ENCODE data around the gene NDFIP1. TPM values are rescaled to one million over a fixed set of nuclear protein-coding genes. Genes with fewer than 3 reads are reported as not detected.

The NDFIP1 gene
- total and polyA plus RNA-seq, 2 of the 4 experiments (the other 2 are of a cell fraction), result 7.7 to 15.4 TPM

GRCh38 chr5:142145106-142145900 is 36.7 kb downstream of the NDFIP1 start:
- Histone ChIP-seq H4K20me1 (ENCODE audit: insufficient read depth, low read length) (no peaks in the 10 kb centered on the region), H3K18ac (ENCODE audit: low read depth, low read length) (no peak overlapping the region), H2BK5ac (ENCODE audit: low read depth, low read length, poor library complexity, severe bottlenecking) (peak overlapping the region; percentile 3), H3K9me3 (ENCODE audit: control insufficient read depth, insufficient read depth, low read length) (no peaks in the 10 kb centered on the region), H3K56ac (ENCODE audit: extremely low read depth, insufficient read depth, low read length) (no peak overlapping the region), H3K9me1 (ENCODE audit: insufficient read depth, low read length) (no peaks in the 10 kb centered on the region), H3K4me1 (ENCODE audit: control insufficient read depth, insufficient read depth, low read length) (no peaks in the 10 kb centered on the region), H2AK5ac (ENCODE audit: low read depth, low read length) (no peak overlapping the region), H3K27me3 (ENCODE audit: control insufficient read depth, insufficient read depth, low read length) (no peaks in the 10 kb centered on the region), H3K36me3 (ENCODE audit: control insufficient read depth, insufficient read depth, low read length) (peaks cover 20% of the 10 kb centered on the region), H3K4me3 (ENCODE audit: insufficient read depth, low read depth, low read length) (no peak overlapping the region), H3K23ac (ENCODE audit: low read depth, low read length) (no peak overlapping the region), H2AK9ac (replicated peaks; ENCODE audit: low read depth, low read length, poor library complexity) (peak overlapping the region; percentile 5), H2AFZ (replicated peaks; ENCODE audit: low read length, poor library complexity) (no peak overlapping the region), H3K14ac (replicated peaks; ENCODE audit: low read depth, low read length) (no peak overlapping the region), H2BK15ac (ENCODE audit: low read depth, low read length) (no peak overlapping the region), H4K91ac (ENCODE audit: insufficient read depth, low read depth, low read length) (no peak overlapping the region), H2BK120ac (ENCODE audit: low read depth, low read length) (no peak overlapping the region), H3K79me1 (ENCODE audit: low read depth in 1 of 2, low read length in 2 of 2) (peaks cover 3 to 9% of the 10 kb centered on the region in 2 experiments; a peak in 3 of 4 replicates), H3K4me2 (ENCODE audit: low read depth, low read length) (no peak overlapping the region), H2BK20ac (ENCODE audit: low read depth, low read length) (no peak overlapping the region), H4K5ac (ENCODE audit: low read depth, low read length) (no peak overlapping the region), H3K4ac (ENCODE audit: low read depth, low read length) (no peak overlapping the region), H3K9ac (ENCODE audit: low read depth, low read length) (no peak overlapping the region), H3K27ac (ENCODE audit: insufficient read depth, low read length) (no peak overlapping the region), H4K8ac (ENCODE audit: low read depth in 2 of 2, low read length in 2 of 2) (0 out of 4 replicates have a peak overlapping the region, but pooled peaks of 1 of the 2 experiments have one; percentile 19)
- ChIA-PET CTCF (interaction anchor here (0.6 to 1.1 kb wide), 3 partner anchors 133 to 177 kb away, joined by 3 read pairs; partner anchors contain the start of gene RNF14), POLR2A (ENCODE audit: unreplicated experiment) (no interaction called here)
- in situ Hi-C loops (cut with MboI; ENCODE audit: low sequenced_read_pairs) (loop anchor here (10.0 kb wide), 1 partner anchor 549 kb away; no protein-coding TSS in a partner anchor), dilution Hi-C loops (cut with HindIII; ENCODE audit: low sequenced_read_pairs, unreplicated experiment) (loop anchor here (25.0 kb wide), 2 partner anchors 158 to 392 kb away; no protein-coding TSS in a partner anchor), intact Hi-C loops (cut with micrococcal nuclease) (loop anchor here (1.0 to 2.0 kb wide), 2 partner anchors 133 to 154 kb away; partner anchors contain the start of gene GNPDA1)
- TF ChIP-seq CHD1 (IDR thresholded peaks at IDR 0.05; ENCODE audit: low read depth, low read length), result no peak
- peak; percentile 52 for TF ChIP-seq RAD21 (IDR thresholded peaks at IDR 0.05; ENCODE audit: low read length)
- peak; percentile 51; the same call in 1 of the 2 replicates for TF ChIP-seq SMC3 (IDR thresholded peaks at IDR 0.05; ENCODE audit: low read depth, low read length)
- no peak for TF ChIP-seq NFE2L2 (IDR thresholded peaks at IDR 0.05; ENCODE audit: low read depth, low read length)
- TF ChIP-seq RFX5 (IDR thresholded peaks at IDR 0.05; ENCODE audit: low read depth, low read length), result no peak
- TF ChIP-seq USF2 (IDR thresholded peaks at IDR 0.05; ENCODE audit: low read depth, low read length), result no peak
- TF ChIP-seq CTCF (conservative IDR thresholded peaks at IDR 0.05; ENCODE audit: low read depth, low read length), result peak; percentile 68
- ATAC-seq (ENCODE audit: low read depth) (peak; percentile 97), DNase-seq (peak; percentile 68)
- BruUV-seq (replicated peaks), result no TSS peak
- no CpG with 5 or more reads among the region's 4 CpGs for WGBS, 2 experiments (ENCODE audit: extremely low coverage in 2 of 2, insufficient read length in 1 of 2)
